HepG2 (cell line): ENCODE data around the gene ZNF225. TPM values are rescaled to one million over a fixed set of nuclear protein-coding genes. Genes with fewer than 3 reads are reported as not detected.

Experiments
- BATF2 ChIP-seq: sonication (generic); formaldehyde crosslinking; IDR thresholded peaks from 2 replicates; pipeline ENCODE4 v1.8.0; 2022; ENCODE audit warnings: mild to moderate bottlenecking, missing genetic modification reagents, moderate library complexity
- CBX2 ChIP-seq, 2 experiments: fragments of 200-600 bp in 1 of 2; sonication (generic); formaldehyde crosslinking in 1 of 2; IDR thresholded peaks; 2 replicates each; pipeline versions ENCODE4 v1.7.0 to v1.8.1; 2018 to 2022; ENCODE audit warnings: low read depth in 2 of 2, low read length in 1 of 2, mild to moderate bottlenecking in 1 of 2, missing genetic modification reagents in 1 of 2
- CREBL2 ChIP-seq: sonication (generic); formaldehyde crosslinking; IDR thresholded peaks from 2 replicates; pipeline ENCODE4 v1.8.1; 2023; ENCODE audit warnings: missing genetic modification reagents, mild to moderate bottlenecking, borderline replicate concordance
- EHMT2 ChIP-seq: fragments of 200-600 bp; sonication (generic); IDR thresholded peaks from 2 replicates; pipeline ENCODE4 v1.7.0; 2017; ENCODE audit warnings: antibody characterized with exemption, low read depth, low read length, borderline replicate concordance
- GABPA ChIP-seq, 2 experiments: IDR thresholded peaks; 2 replicates each; pipeline ENCODE4 v1.6.1; 2011 to 2016; ENCODE audit warnings: low read depth in 2 of 2, low read length in 1 of 2, missing biosample characterization in 1 of 2, missing genetic modification characterization in 1 of 2
- HNF1B ChIP-seq: sonication (generic); formaldehyde crosslinking; IDR thresholded peaks from 2 replicates; pipeline ENCODE4 v1.5.1; 2020; ENCODE audit warnings: mild to moderate bottlenecking, moderate library complexity, missing genetic modification reagents
- KAT8 ChIP-seq: IDR thresholded peaks from 2 replicates; pipeline ENCODE4 v1.6.1; 2016; ENCODE audit warnings: missing genetic modification reagents, missing compliant biosample characterization
- PAX8 ChIP-seq: sonication (generic); formaldehyde crosslinking; IDR thresholded peaks from 2 replicates; pipeline ENCODE4 v1.8.0; 2022; ENCODE audit warnings: mild to moderate bottlenecking, missing genetic modification reagents, borderline replicate concordance
- PREB ChIP-seq: sonication (generic); formaldehyde crosslinking; IDR thresholded peaks from 2 replicates; pipeline ENCODE4 v1.4.0; 2020; ENCODE audit warnings: missing genetic modification reagents
- RFXAP ChIP-seq: sonication (generic); formaldehyde crosslinking; IDR thresholded peaks from 2 replicates; pipeline ENCODE4 v1.4.0; 2020; ENCODE audit warnings: missing genetic modification reagents, borderline replicate concordance
- SMYD3 ChIP-seq: sonication (generic); formaldehyde crosslinking; IDR thresholded peaks from 2 replicates; pipeline ENCODE4 v1.8.1; 2023; ENCODE audit warnings: mild to moderate bottlenecking, missing genetic modification reagents
- ZBTB7A ChIP-seq: sonication (generic); formaldehyde crosslinking; IDR thresholded peaks from 2 replicates; pipeline ENCODE4 v1.8.0; 2022; ENCODE audit warnings: mild to moderate bottlenecking, missing genetic modification reagents
- ZNF556 ChIP-seq: sonication (generic); formaldehyde crosslinking; IDR thresholded peaks from 2 replicates; pipeline ENCODE4 v1.4.0; 2020; ENCODE audit warnings: mild to moderate bottlenecking, missing genetic modification reagents, borderline replicate concordance
- ZNF558 ChIP-seq: sonication (generic); formaldehyde crosslinking; IDR thresholded peaks from 2 replicates; pipeline ENCODE4 v1.9.0; 2022; ENCODE audit warnings: mild to moderate bottlenecking, missing genetic modification reagents, borderline replicate concordance
- ZNF687 ChIP-seq: sonication (generic); formaldehyde crosslinking; IDR thresholded peaks from 2 replicates; pipeline ENCODE4 v1.5.1; 2020; ENCODE audit warnings: mild to moderate bottlenecking, missing genetic modification reagents, moderate library complexity
- ZNF788 ChIP-seq: sonication (generic); formaldehyde crosslinking; IDR thresholded peaks from 2 replicates; pipeline ENCODE4 v1.5.0; 2020; ENCODE audit warnings: mild to moderate bottlenecking, missing genetic modification reagents, borderline replicate concordance
- ZXDC ChIP-seq: sonication (generic); formaldehyde crosslinking; IDR thresholded peaks from 2 replicates; pipeline ENCODE4 v1.5.0; 2020; ENCODE audit warnings: mild to moderate bottlenecking, missing genetic modification reagents
- polyA plus RNA-seq, 8 experiments: library from polyadenylated mRNA; depleted of rRNA in 3 of 8; stranded (reverse) in 7 of 8; unstranded in 1 of 8; fragments of >200 nt; fragmentation: Illumina TruSeq in 4 of 8; extraction: Trizol in 4 of 8; gene quantifications; 2 replicates each; pipeline versions ENCODE4 v1.2.1 to v1.2.3, GENCODE V29; 2011 to 2016; ENCODE audit warnings: low read depth in 4 of 8, missing spikeins in 1 of 8, mixed read lengths in 1 of 8; ENCODE audit not compliant: insufficient read depth in 1 of 8
- total RNA-seq, 5 experiments: library from RNA; depleted of rRNA; stranded (reverse); fragments of >200 nt; fragmentation: Illumina TruSeq; extraction: Trizol; gene quantifications; 2 replicates each; pipeline ENCODE4 v1.2.3, GENCODE V29; 2016; ENCODE audit warnings: low read depth in 1 of 5

The ZNF225 gene
- total and polyA plus RNA-seq, 2 of the 13 experiments (the other 11 are each of a cell fraction or from before 2014, with no cell fraction given) = 0.87 to 3.3 TPM

- TF ChIP-seq ZNF558 (CRISPR knock-in tag) = no peak
- peak; percentile 54 for TF ChIP-seq ZNF687 (CRISPR knock-in tag)
- TF ChIP-seq PAX8 = no peak
- TF ChIP-seq EHMT2 = no peak
- no peak for TF ChIP-seq BATF2
- no peak for TF ChIP-seq ZXDC
- no peak for TF ChIP-seq ZBTB7A
- no peak for TF ChIP-seq CREBL2 (CRISPR knock-in tag)
- peak; percentile 73 for TF ChIP-seq GABPA (IDR thresholded peaks at IDR 0.05; ENCODE audit: low read depth, low read length)
- TF ChIP-seq GABPA (CRISPR knock-in tag; IDR thresholded peaks at IDR 0.05; ENCODE audit: low read depth) = peak; percentile 97
- peak; percentile 72; the same call in 1 of the 2 replicates for TF ChIP-seq ZNF788
- TF ChIP-seq CBX2 (IDR thresholded peaks at IDR 0.05; ENCODE audit: low read depth, low read length) = no peak
- no peak for TF ChIP-seq CBX2 (CRISPR knock-in tag; IDR thresholded peaks at IDR 0.05; ENCODE audit: low read depth)
- peak; percentile 68 for TF ChIP-seq HNF1B (CRISPR knock-in tag)
- TF ChIP-seq RFXAP (CRISPR knock-in tag) = no peak
- TF ChIP-seq ZNF556 (CRISPR knock-in tag) = peak; percentile 71; the same call in 1 of the 2 replicates
- TF ChIP-seq PREB (CRISPR knock-in tag) = no peak
- TF ChIP-seq SMYD3 (CRISPR knock-in tag) = no peak
- TF ChIP-seq KAT8 = peak; percentile 94
Measured at GRCh38 chr19:44113138-44113783, at the start of gene ZNF225 (continued).
